Fibroblast of lung (primary cell): Measurements from ENCODE around the gene ESF1. TPM values are rescaled to one million over a fixed set of nuclear protein-coding genes. Genes with fewer than 3 reads are reported as not detected.
A peak's percentile ranks its signal among the peaks of the same experiment; 100 is the strongest.

Experiments used
- DNase-seq, 2 donors: peaks; one replicate each; pipeline versions ENCODE4 v3.0.0 to v3.0.0-alpha.2; 2010; ENCODE audit warnings: low read depth in 2 of 2
- H2AFZ ChIP-seq: 2 replicates; pipeline ENCODE4 v1.5.1; 2012; ENCODE audit warnings: low read length, control low read depth, inconsistent platforms
- H3K27ac ChIP-seq: 2 replicates; pipeline ENCODE4 v1.5.1; 2011; ENCODE audit warnings: low read length, control low read depth; ENCODE audit not compliant: insufficient read depth
- H3K27me3 ChIP-seq: 2 replicates; pipeline ENCODE4 v1.5.1; 2011; ENCODE audit warnings: mild to moderate bottlenecking, low read length; ENCODE audit not compliant: control insufficient read depth, insufficient read depth
- H3K36me3 ChIP-seq: 2 replicates; pipeline ENCODE4 v1.5.1; 2011; ENCODE audit warnings: low read length; ENCODE audit not compliant: control insufficient read depth, insufficient read depth
- H3K4me1 ChIP-seq: 2 replicates; pipeline ENCODE4 v1.5.1; 2011; ENCODE audit warnings: low read length; ENCODE audit not compliant: control insufficient read depth, insufficient read depth; ENCODE audit errors: extremely low read depth
- H3K4me2 ChIP-seq: 2 replicates; pipeline ENCODE4 v1.5.1; 2011; ENCODE audit warnings: low read length, control low read depth; ENCODE audit not compliant: insufficient read depth; ENCODE audit errors: extremely low read depth
- H3K4me3 ChIP-seq, 4 experiments: fragments of 200-600 bp in 1 of 4; sonication (generic) in 1 of 4; replicated peaks in 1 of 4; 2 replicates each; pipeline ENCODE4 v1.5.1; 2011 to 2016; ENCODE audit warnings: low read length in 4 of 4, low read depth in 3 of 4, mild to moderate bottlenecking in 3 of 4, control low read depth in 2 of 4, inconsistent platforms in 1 of 4, mixed read lengths in 1 of 4; ENCODE audit not compliant: insufficient read depth in 1 of 4; ENCODE audit errors: control extremely low read depth in 1 of 4
- H3K79me2 ChIP-seq: 2 replicates; pipeline ENCODE4 v1.5.1; 2012; ENCODE audit warnings: mild to moderate bottlenecking, low read length, inconsistent platforms; ENCODE audit not compliant: control insufficient read depth, insufficient read depth
- H3K9ac ChIP-seq: 2 replicates; pipeline ENCODE4 v1.5.1; 2011; ENCODE audit warnings: mild to moderate bottlenecking, low read length, control low read depth; ENCODE audit not compliant: insufficient read depth
- H3K9me3 ChIP-seq: 2 replicates; pipeline ENCODE4 v1.5.1; 2012; ENCODE audit warnings: low read depth, low read length; ENCODE audit not compliant: control insufficient read depth, insufficient read depth
- H4K20me1 ChIP-seq: 2 replicates; pipeline ENCODE4 v1.5.1; 2011; ENCODE audit warnings: low read length; ENCODE audit not compliant: control insufficient read depth, insufficient read depth; ENCODE audit errors: extremely low read depth
- EZH2 ChIP-seq: IDR thresholded peaks from 2 replicates; pipeline ENCODE4 v1.5.1; 2012; ENCODE audit warnings: low read length, control low read depth, mild to moderate bottlenecking; ENCODE audit errors: missing control alignments
- polyA plus RNA-seq, 2 donors: library from polyadenylated mRNA; depleted of rRNA in 1 of 2; stranded (reverse) in 1 of 2; unstranded in 1 of 2; fragments of >200 nt; gene quantifications; 2 replicates each; pipeline ENCODE4 v1.2.1, GENCODE V29; 2011 to 2012; ENCODE audit warnings: missing spikeins in 1 of 2
- total RNA-seq: library from RNA; depleted of rRNA; stranded (reverse); fragments of >200 nt; gene quantifications from 2 replicates; pipeline ENCODE4 v1.2.1, GENCODE V29; 2014
- TF ChIP-seq, protein P1 (sequence below), 2 donors: IDR thresholded peaks in 1 of 2; conservative IDR thresholded peaks in 1 of 2; 1 replicate in 1 of 2; 2 replicates in 1 of 2; pipeline ENCODE4 v1.5.1; 2011 to 2012; ENCODE audit warnings: low read length in 2 of 2, control low read depth in 1 of 2, inconsistent platforms in 1 of 2, low read depth in 1 of 2, mild to moderate bottlenecking in 1 of 2

Gene ESF1
- total and polyA plus RNA-seq, 2 donors (not counting 1 experiment from before 2014, with no cell fraction given): 7.3 to 13.2 TPM

GRCh38 chr20:13690943-13691342 is 93.8 kb downstream of the ESF1 start:
- no peak for TF ChIP-seq EZH2
- TF ChIP-seq, protein P1, sequence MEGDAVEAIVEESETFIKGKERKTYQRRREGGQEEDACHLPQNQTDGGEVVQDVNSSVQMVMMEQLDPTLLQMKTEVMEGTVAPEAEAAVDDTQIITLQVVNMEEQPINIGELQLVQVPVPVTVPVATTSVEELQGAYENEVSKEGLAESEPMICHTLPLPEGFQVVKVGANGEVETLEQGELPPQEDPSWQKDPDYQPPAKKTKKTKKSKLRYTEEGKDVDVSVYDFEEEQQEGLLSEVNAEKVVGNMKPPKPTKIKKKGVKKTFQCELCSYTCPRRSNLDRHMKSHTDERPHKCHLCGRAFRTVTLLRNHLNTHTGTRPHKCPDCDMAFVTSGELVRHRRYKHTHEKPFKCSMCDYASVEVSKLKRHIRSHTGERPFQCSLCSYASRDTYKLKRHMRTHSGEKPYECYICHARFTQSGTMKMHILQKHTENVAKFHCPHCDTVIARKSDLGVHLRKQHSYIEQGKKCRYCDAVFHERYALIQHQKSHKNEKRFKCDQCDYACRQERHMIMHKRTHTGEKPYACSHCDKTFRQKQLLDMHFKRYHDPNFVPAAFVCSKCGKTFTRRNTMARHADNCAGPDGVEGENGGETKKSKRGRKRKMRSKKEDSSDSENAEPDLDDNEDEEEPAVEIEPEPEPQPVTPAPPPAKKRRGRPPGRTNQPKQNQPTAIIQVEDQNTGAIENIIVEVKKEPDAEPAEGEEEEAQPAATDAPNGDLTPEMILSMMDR (conservative IDR thresholded peaks at IDR 0.05 in 1 of 2, IDR thresholded peaks at IDR 0.05 in 1 of 2; ENCODE audit: low read depth in 1 of 2, low read length in 2 of 2): no peak
- H3K4me2 ChIP-seq: no peak overlapping the region
- no peaks in the 10 kb centered on the region for H4K20me1 ChIP-seq
- no peaks in the 10 kb centered on the region for H3K27me3 ChIP-seq
- H3K79me2 ChIP-seq: no peaks in the 10 kb centered on the region
- H3K9me3 ChIP-seq: no peaks in the 10 kb centered on the region
- no peak overlapping the region for H3K4me3 ChIP-seq
- no peak overlapping the region for H3K27ac ChIP-seq
- no peaks in the 10 kb centered on the region for H3K36me3 ChIP-seq
- H3K4me1 ChIP-seq: no peaks in the 10 kb centered on the region
- no peak overlapping the region for H3K9ac ChIP-seq
- no peak for DNase-seq
- no peak overlapping the region for H2AFZ ChIP-seq

GRCh38 chr20:13687815-13688214 is 96.9 kb downstream of the ESF1 start:
- Histone ChIP-seq H3K9me3 (no peaks in the 10 kb centered on the region), H3K4me1 (no peaks in the 10 kb centered on the region), H3K4me2 (no peak overlapping the region), H3K9ac (no peak overlapping the region), H3K4me3 (no peak overlapping the region), H2AFZ (no peak overlapping the region), H3K27me3 (no peaks in the 10 kb centered on the region), H3K36me3 (no peaks in the 10 kb centered on the region), H3K27ac (no peak overlapping the region), H4K20me1 (no peaks in the 10 kb centered on the region), H3K79me2 (no peaks in the 10 kb centered on the region)
- TF ChIP-seq EZH2: no peak
- TF ChIP-seq, protein P1 (conservative IDR thresholded peaks at IDR 0.05 in 1 of 2, IDR thresholded peaks at IDR 0.05 in 1 of 2; ENCODE audit: low read depth in 1 of 2, low read length in 2 of 2): no peak
- peak in 1 of 2 donors; percentile 26 for DNase-seq

DNA sequence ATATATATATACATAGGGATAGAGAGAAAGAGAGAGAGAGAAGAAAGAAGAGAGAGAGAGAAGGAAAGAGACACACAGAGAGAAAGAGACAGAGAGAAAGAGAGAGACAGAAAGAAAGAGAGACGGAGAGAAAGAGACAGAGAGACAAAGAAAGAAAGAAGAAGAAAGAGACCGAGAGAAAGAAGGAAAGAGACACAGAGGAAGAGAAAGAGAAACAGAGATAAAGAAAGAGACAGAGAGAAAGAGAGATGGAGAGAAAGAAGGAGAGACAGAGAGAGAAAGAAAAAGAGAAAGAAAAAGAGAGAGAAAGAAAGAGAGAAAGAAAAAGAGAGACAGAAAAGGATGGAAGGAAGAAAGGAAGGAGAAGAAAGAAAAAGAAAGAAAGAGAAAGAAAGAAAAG is 99.1 kb downstream of the ESF1 start:
- no peak for TF ChIP-seq EZH2
- TF ChIP-seq, protein P1 (conservative IDR thresholded peaks at IDR 0.05 in 1 of 2, IDR thresholded peaks at IDR 0.05 in 1 of 2; ENCODE audit: low read depth in 1 of 2, low read length in 2 of 2): no peak
- no peak overlapping the region for H3K4me2 ChIP-seq
- no peak for DNase-seq

More for the DNA sequence above, 99.1 kb downstream of the ESF1 start:
- no peaks in the 10 kb centered on the region for H4K20me1 ChIP-seq
- no peak overlapping the region for H2AFZ ChIP-seq
- H3K4me3 ChIP-seq: no peak overlapping the region
- H3K4me1 ChIP-seq: no peaks in the 10 kb centered on the region
- H3K9ac ChIP-seq: no peak overlapping the region
- H3K27me3 ChIP-seq: no peaks in the 10 kb centered on the region
- no peaks in the 10 kb centered on the region for H3K9me3 ChIP-seq
- H3K36me3 ChIP-seq: no peaks in the 10 kb centered on the region
- no peaks in the 10 kb centered on the region for H3K79me2 ChIP-seq
- no peak overlapping the region for H3K27ac ChIP-seq
